Activated T-cell treated with anti-CD3 and anti-CD28 coated beads, Interleukin-2, amount 50 U/mL, for 4 hours (primary cell): ENCODE data around the gene TMEM94. TPM values are rescaled to one million over a fixed set of nuclear protein-coding genes. Genes with fewer than 3 reads are reported as not detected.

ENCODE experiments used
- ATAC-seq, 2 donors: fragments of 200-7000 bp; cut with Tn5 transposase; one replicate each; pipeline ENCODE4 v1.10.0; 2021
- DNase-seq: peaks from one replicate; pipeline ENCODE4 v3.0.0-alpha.2; 2020
- H3K27me3 Mint-ChIP-seq: one replicate; pipeline ENCODE4 v1.8.0; 2021; ENCODE audit warnings: low read depth, mixed read lengths
- H3K36me3 Mint-ChIP-seq: one replicate; pipeline ENCODE4 v1.8.0; 2022; ENCODE audit warnings: mixed read lengths; ENCODE audit not compliant: insufficient read depth
- H3K4me1 Mint-ChIP-seq: one replicate; pipeline ENCODE4 v1.8.0; 2021; ENCODE audit warnings: low read depth, mixed read lengths
- H3K4me3 Mint-ChIP-seq: one replicate; pipeline ENCODE4 v1.8.0; 2021; ENCODE audit warnings: mild to moderate bottlenecking, moderate library complexity, mixed read lengths
- H3K9me3 Mint-ChIP-seq: one replicate; pipeline ENCODE4 v1.8.0; 2021; ENCODE audit warnings: mixed read lengths
- total RNA-seq, 3 donors: library from RNA; stranded (reverse); gene quantifications; one replicate each; pipeline ENCODE4 v1.2.1, GENCODE V29; 2021

Gene TMEM94
- total RNA-seq, 3 donors from 2014 or later, result 44.0 to 49.6 (median 46.6) TPM

DNA sequence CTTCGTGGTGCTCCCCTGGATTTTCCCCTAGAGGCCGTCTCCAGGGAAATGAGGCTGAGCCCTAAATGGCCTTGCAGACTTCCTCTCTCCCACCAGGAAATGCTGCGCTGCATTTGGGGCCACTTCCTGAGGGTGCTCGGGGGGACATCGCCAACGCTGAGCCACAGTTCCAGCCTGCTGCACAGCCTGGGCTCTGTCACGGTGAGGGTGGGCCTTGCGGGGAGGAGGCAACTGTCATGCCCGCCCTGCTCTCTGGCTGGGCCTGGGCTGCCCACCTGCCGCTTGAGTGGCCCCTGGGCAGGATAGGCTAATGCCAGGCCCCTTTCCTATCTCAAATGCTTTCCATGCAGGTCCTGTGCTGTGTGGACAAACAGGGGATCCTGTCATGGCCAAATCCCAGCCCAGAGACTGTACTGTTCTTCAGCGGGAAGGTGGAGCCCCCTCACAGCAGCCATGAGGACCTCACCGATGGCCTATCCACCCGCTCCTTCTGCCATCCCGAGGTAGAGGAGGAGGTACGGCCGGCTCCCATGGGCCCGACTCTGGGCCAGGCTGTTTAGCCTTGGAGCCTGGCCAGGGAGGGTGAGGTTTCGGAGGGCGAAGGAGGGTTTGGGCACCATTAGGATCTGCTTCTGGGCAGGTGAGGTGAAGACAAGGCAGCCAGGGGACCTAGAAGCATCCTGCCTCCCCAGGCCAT lies 34.7 kb downstream of the TMEM94 start:
- DNase-seq (no peak), ATAC-seq (no peak)
- Mint-ChIP-seq H3K27me3 (no peaks in the 10 kb centered on the region), H3K36me3 (peaks cover 11% of the 10 kb centered on the region), H3K9me3 (no peaks in the 10 kb centered on the region), H3K4me1 (peaks cover 26% of the 10 kb centered on the region), H3K4me3 (no peak overlapping the region)

DNA sequence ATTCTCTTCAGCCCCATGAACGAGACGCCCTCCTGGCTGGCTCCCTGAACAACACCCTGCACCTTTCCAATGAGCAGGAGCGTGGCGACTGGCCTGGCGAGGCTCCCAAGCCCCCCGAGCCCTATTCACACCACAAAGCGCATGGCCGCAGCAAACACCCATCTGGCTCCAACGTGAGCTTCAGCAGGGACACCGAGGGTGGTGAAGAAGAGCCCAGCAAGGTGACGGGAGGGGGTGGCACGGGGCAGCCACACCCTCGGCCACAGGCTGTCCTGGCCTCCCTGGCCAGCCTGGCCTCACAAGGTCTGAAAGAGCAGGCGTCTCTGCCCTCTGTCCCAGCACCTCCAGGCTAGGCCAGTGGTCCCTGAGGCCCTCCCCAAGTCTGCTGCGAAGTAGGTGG lies 35.2 kb downstream of the TMEM94 start:
- no peak for DNase-seq
- ATAC-seq, result no peak
- Mint-ChIP-seq H3K4me1 (peaks cover 20% of the 10 kb centered on the region), H3K9me3 (no peaks in the 10 kb centered on the region), H3K27me3 (no peaks in the 10 kb centered on the region), H3K4me3 (no peak overlapping the region), H3K36me3 (peaks cover 6% of the 10 kb centered on the region)

DNA sequence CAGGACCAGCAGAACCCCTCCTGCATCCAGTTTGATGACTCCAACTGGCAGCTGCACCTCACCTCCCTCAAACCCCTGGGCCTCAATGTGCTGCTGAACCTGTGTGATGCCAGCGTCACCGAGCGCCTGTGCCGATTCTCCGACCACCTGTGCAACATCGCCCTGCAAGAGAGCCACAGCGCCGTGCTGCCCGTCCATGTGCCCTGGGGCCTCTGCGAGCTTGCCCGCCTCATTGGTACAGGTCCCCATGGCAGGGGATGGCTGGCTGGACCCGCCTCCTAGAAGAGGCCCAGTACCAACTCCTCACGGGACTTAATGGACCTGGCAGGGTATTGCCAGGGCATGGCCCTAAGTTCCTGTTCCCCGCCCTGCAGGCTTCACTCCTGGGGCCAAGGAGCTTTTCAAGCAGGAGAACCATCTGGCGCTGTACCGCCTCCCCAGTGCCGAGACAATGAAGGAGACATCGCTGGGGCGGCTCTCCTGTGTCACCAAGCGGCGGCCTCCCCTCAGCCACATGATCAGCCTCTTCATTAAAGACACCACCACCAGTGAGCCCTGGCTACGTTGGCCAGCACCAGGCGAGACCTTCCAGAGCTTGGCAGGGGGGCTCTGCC lies 36.2 kb downstream of the TMEM94 start:
- ATAC-seq, result no peak
- Mint-ChIP-seq H3K4me3 (no peak overlapping the region), H3K4me1 (peaks cover 10% of the 10 kb centered on the region), H3K9me3 (no peaks in the 10 kb centered on the region), H3K36me3 (peaks cover 6% of the 10 kb centered on the region), H3K27me3 (no peaks in the 10 kb centered on the region)
- DNase-seq, result no peak

DNA sequence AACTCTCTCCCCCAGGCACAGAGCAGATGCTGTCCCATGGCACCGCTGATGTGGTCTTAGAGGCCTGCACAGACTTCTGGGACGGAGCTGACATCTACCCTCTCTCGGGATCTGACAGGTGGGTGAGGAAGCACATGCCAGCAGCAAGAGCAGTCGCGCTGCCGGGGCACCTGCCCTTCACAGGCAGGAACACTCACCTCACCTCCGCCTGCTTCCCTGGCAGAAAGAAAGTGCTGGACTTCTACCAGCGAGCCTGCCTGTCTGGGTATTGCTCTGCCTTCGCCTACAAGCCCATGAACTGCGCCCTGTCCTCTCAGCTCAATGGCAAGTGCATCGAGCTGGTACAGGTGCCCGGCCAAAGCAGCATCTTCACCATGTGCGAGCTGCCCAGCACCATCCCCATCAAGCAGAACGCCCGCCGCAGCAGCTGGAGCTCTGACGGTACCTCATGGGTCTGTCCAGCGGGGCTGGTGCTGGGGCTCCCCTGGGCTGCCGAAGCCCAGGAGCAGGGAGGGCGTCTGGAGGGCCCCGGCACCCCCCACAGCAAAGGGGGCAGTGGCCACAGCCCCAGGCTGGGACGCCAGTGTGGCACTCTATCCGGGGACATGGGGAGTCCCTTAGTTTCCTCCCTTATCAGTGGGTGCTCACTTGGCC lies 37.2 kb downstream of the TMEM94 start:
- no peaks in the 10 kb centered on the region for H3K27me3 Mint-ChIP-seq

DNA sequence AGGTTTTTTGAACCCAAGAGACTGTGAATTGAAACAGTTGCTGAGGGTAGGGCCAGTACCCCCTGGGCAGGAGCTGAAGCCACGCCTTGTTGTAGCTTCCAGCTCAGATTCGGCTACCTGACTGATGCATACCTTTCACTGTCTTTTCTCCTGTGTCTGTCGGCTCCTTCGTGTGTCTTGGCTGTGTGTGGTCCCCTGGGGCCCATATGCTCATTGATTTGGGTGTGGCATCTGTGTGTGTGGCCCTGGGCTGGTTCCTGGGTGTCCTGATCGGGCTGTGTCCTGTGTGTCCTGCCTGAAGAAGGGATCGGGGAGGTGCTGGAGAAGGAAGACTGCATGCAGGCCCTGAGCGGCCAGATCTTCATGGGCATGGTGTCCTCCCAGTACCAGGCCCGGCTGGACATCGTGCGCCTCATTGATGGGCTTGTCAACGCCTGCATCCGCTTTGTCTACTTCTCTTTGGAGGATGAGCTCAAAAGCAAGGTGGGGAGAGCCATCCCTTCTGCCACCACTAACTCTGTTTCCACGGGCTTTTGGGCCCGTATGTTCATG lies 38.0 kb downstream of the TMEM94 start:
- no peaks in the 10 kb centered on the region for H3K4me1 Mint-ChIP-seq
- no peaks in the 10 kb centered on the region for H3K27me3 Mint-ChIP-seq
- ATAC-seq (no peak), DNase-seq (no peak)
- H3K36me3 Mint-ChIP-seq, result peaks cover 6% of the 10 kb centered on the region
- H3K4me3 Mint-ChIP-seq, result no peak overlapping the region
- no peaks in the 10 kb centered on the region for H3K9me3 Mint-ChIP-seq

More for the DNA sequence above, 37.2 kb downstream of the TMEM94 start:
- ATAC-seq (no peak), DNase-seq (no peak)
- H3K4me3 Mint-ChIP-seq, result no peak overlapping the region
- H3K36me3 Mint-ChIP-seq, result peaks cover 6% of the 10 kb centered on the region
- no peaks in the 10 kb centered on the region for H3K9me3 Mint-ChIP-seq
- H3K4me1 Mint-ChIP-seq, result peaks cover 2% of the 10 kb centered on the region

DNA sequence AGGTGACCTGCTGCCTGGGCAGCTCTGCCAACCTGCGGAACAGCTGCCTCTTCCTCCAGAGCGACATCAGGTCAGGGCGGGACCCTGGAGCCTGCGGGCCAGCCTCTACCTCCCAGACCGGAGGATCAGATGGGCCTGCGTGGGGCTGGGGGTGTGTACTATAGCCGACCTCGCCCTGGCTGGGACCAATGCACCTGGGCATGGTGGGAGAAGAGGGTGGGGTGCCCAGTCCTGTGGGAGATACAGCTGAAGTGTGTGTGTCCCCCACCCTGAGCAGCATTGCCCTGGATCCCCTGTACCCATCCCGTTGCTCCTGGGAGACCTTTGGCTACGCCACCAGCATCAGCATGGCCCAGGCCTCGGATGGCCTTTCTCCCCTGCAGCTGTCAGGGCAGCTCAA lies 39.6 kb downstream of the TMEM94 start:
- ATAC-seq, result no peak
- no peak overlapping the region for H3K4me3 Mint-ChIP-seq
- no peaks in the 10 kb centered on the region for H3K9me3 Mint-ChIP-seq

DNA sequence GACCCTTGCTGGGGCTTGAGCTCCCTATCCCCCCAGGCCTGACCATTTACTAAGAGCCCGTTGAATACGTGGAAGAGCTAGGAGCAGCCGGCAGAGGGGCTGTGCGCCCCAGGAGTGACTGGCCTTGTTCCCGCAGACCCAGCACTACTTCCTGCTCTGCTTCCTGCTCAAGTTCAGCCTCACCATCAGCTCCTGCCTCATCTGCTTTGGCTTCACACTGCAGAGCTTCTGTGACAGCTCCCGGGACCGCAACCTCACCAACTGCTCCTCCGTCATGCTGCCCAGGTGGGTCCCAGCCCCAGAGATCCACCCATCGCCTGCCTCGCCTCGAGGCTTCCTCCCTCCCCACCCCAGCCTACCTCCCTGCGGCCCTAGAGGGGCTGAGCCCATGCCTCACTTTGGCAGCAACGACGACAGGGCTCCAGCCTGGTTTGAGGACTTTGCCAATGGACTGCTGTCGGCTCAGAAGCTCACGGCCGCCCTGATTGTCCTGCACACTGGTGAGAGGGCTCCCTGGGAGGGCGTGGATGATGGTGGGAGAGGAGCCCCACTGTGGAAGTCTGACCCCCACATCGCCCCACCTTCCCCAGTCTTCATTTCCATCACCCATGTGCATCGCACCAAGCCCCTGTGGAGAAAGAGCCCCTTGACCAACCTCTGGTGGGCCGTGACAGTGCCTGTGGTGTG lies 41.7 kb downstream of the TMEM94 start:
- DNase-seq, result no peak
- Mint-ChIP-seq H3K4me1 (no peaks in the 10 kb centered on the region), H3K9me3 (no peaks in the 10 kb centered on the region), H3K36me3 (peaks cover 2% of the 10 kb centered on the region), H3K27me3 (no peaks in the 10 kb centered on the region), H3K4me3 (no peak overlapping the region)
- peak; percentile 21 for ATAC-seq

More for the DNA sequence above, 39.6 kb downstream of the TMEM94 start:
- DNase-seq, result no peak
- Mint-ChIP-seq H3K36me3 (peaks cover 6% of the 10 kb centered on the region), H3K27me3 (no peaks in the 10 kb centered on the region), H3K4me1 (no peaks in the 10 kb centered on the region)

DNA sequence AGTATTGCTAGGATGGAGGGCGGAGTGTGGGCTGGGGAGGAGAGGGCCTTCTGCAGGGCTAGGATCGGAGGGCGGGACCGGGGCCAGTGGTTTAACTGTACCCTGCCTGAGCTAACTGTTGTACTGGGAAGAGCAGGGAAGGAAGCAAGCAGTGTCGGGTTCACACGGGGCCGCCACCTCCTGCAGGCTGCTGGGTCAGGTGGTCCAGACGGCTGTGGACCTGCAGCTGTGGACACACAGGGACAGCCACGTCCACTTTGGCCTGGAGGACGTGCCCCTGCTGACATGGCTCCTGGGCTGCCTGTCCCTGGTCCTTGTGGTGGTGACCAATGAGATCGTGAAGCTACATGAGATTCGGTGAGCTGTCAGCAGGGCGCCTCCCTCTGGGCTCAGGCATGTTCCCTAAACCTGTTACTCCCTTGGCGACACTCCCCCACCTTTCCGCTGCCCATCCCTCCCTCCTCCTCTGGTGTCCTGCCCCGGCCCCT lies 42.3 kb downstream of the TMEM94 start:
- Mint-ChIP-seq H3K27me3 (no peaks in the 10 kb centered on the region), H3K4me1 (no peaks in the 10 kb centered on the region), H3K36me3 (peaks cover 2% of the 10 kb centered on the region), H3K9me3 (no peaks in the 10 kb centered on the region), H3K4me3 (no peak overlapping the region)
- no peak for DNase-seq
- no peak for ATAC-seq

DNA sequence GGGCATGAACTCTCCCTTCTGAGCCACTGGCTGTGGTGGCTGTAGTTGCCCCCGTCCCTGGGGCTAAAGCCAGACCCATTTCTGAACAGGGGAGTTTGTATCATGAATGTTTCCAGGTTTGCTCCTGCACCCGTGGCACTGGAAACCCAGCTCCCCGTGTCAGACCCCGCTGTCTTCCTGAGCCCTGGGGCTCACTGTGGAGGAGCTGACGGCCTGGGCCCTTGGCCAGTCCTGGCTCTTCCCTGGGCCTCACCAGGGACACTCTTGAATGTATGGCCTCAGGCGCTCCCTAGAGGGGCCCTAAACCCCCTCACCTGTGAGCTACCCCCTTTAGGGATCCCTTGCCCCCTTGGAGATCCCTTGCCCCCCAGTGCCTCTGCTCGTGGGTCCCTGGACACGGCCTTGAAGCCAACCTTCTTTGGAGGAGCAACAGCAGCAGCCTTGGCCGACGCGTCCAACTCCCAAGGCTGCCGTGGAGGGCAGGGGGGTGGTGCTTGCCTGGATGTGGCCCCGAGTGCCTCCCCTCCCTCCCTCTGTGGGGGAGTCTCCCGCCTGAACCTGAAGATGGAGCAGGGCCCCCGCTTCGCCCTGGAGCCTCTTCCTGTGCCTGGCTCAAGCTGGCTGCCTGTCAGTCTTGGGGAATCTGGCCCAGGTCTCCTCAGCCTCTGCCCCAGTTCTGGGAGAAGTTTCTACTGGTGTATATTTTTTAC lies 43.0 kb downstream of the TMEM94 start:
- Mint-ChIP-seq H3K4me1 (no peaks in the 10 kb centered on the region), H3K9me3 (no peaks in the 10 kb centered on the region)
- ATAC-seq, result no peak

DNA sequence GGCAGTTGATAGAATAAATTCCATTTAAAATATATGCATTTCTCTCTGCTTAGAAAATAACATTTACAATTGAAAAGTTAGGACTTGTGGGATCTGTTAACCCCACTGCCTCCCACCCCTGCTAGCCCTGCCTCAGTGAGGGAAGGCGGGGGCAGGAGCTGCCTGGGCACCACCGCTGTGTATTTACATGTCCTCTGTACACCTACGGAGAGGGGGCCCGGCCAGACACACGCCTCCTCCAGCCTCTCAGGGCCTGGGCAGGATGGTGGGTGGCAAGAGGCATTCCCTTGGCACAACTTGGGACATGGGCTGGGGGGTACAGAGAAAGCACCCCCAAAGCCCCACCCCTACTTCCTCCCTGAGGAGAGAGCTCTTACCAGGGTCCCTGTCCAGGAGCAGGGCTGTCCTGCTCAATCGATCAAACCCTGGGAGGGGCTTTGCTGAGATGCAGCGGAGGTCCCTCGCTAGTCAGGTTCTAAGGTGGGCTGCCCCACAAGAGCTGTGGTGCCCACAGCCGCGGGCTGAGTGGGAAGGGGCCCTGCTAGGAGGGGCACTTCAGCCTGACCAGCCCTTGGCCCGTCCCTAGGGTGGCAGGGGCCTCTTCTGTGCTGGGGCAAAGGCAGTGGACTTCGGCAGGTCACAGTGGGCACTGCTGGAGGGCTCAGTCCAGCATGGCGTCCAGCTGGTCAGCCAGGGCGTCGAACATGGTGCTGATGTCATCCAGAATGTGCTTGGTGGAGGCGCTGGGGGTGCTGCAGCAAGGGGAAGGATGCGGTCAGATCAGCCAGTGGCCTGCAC lies 44.2 kb downstream of the TMEM94 start:
- DNase-seq, result no peak
- ATAC-seq, result no peak
- no peaks in the 10 kb centered on the region for H3K4me1 Mint-ChIP-seq
- H3K4me3 Mint-ChIP-seq, result no peak overlapping the region
- H3K36me3 Mint-ChIP-seq, result no peaks in the 10 kb centered on the region
- H3K9me3 Mint-ChIP-seq, result no peaks in the 10 kb centered on the region
- no peaks in the 10 kb centered on the region for H3K27me3 Mint-ChIP-seq

More for the DNA sequence above, 43.0 kb downstream of the TMEM94 start:
- DNase-seq, result no peak
- Mint-ChIP-seq H3K4me3 (no peak overlapping the region), H3K27me3 (no peaks in the 10 kb centered on the region), H3K36me3 (peaks cover under 1% of the 10 kb centered on the region)

DNA sequence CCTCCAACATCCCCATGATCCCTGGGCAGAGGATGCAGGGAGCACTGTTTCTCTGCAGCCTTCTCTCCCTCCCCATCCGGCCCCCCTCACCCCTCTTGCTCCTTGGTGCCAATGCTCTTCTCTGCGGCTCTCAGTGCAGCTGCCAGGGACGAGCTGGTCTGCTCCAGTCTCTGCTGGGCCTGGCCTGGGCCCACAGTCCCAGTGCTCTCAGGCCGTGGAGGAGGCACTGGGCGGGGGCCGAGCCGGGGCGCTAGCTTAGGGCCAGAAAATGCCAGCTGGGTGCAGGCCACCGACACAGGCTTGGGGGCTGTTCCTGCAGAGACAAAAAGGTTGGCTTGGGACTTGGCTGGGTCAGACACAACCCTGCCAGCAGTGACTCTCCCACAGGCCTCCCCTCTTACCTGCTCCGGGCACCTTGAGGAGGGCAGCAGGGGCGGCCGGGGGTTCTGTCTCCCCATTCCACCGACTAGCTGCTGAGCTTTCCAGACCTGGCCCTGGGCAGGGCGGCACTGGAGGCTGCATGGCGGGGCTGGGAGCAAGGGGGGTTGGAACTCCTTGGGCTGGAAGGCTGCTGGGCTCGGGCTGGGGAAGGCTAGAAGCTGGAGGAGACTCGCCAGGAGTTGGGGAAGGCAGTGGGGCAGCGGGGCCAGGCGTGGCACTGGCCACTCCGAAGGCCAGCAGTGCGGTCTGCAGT lies 45.1 kb downstream of the TMEM94 start:
- H3K9me3 Mint-ChIP-seq, result no peaks in the 10 kb centered on the region
- ATAC-seq, result no peak
- DNase-seq, result no peak
- H3K27me3 Mint-ChIP-seq, result no peaks in the 10 kb centered on the region
- H3K36me3 Mint-ChIP-seq, result no peaks in the 10 kb centered on the region
- no peak overlapping the region for H3K4me3 Mint-ChIP-seq
- H3K4me1 Mint-ChIP-seq, result no peaks in the 10 kb centered on the region

DNA sequence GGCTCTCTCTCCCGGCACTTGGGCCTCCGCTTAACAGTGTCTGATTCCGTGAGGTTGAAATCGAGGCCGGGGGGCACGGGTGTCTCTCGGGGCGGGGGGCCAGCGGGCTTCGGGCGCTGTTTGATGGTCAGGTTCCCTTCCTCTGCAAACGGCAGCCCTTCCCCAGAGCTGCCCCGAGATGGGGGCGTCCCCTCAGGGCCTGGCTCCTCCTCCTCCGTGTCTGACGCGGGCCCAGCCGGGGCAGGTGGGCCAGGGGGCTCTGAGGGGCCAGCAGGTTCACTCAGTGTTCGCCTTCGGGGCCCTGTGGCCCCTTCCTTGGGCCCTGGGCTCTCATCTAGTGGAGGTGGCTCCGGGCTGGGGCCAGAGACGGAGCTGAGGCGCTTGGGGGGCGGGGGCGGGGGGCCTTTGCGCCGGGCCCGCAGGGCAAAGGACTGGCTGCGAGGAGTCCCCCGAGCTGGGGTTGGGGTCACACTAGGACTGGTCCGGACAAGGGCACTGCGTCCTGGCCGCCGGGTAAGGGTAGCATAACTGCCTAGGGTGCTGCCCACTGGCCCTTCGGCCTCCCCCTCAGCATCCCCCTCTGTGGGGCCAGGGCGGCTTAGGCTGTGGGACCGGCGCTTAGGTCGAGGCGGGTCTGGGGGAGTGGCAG lies 45.8 kb downstream of the TMEM94 start:
- ATAC-seq (no peak), DNase-seq (no peak)
- Mint-ChIP-seq H3K36me3 (no peaks in the 10 kb centered on the region), H3K4me3 (no peak overlapping the region), H3K9me3 (no peaks in the 10 kb centered on the region), H3K4me1 (no peaks in the 10 kb centered on the region), H3K27me3 (no peaks in the 10 kb centered on the region)
